Right lobe of liver (tissue), 6 donors: ENCODE data around the gene MAPK8. TPM values are rescaled to one million over a fixed set of nuclear protein-coding genes. Genes with fewer than 3 reads are reported as not detected.

Experiments used
- ATAC-seq, 4 donors: fragments of 200-7000 bp; cut with Tn5 transposase; one replicate each; pipeline ENCODE4 v1.9.1; 2020; ENCODE audit warnings: mild to moderate bottlenecking in 4 of 4, moderate library complexity in 4 of 4
- DNase-seq, 3 donors: peaks; one replicate each; pipeline ENCODE4 v3.0.0-alpha.2; 2020
- H3K27ac ChIP-seq, 3 donors: fragments of 200-600 bp; one replicate each; pipeline ENCODE4 v1.8.0; 2022
- H3K27me3 ChIP-seq, 2 donors: fragments of 200-600 bp; one replicate each; pipeline ENCODE4 v1.8.0; 2022
- H3K36me3 ChIP-seq, 4 donors: fragments of 200-600 bp; sonication (generic) in 1 of 4; one replicate each; pipeline versions ENCODE4 v1.5.1 to v1.8.0; 2017 to 2022; ENCODE audit warnings: control low read depth in 1 of 4
- H3K4me1 ChIP-seq, 4 donors: fragments of 200-600 bp; sonication (generic) in 1 of 4; one replicate each; pipeline versions ENCODE4 v1.5.1 to v1.8.0; 2017 to 2022; ENCODE audit warnings: control low read depth in 1 of 4
- H3K4me3 ChIP-seq, 3 donors: fragments of 200-600 bp; one replicate each; pipeline ENCODE4 v1.8.0; 2022
- H3K9me3 ChIP-seq, 4 donors: fragments of 200-600 bp; sonication (generic) in 1 of 4; one replicate each; pipeline versions ENCODE4 v1.5.1 to v1.8.0; 2017 to 2022; ENCODE audit warnings: control low read depth in 1 of 4
- POLR2A ChIP-seq: fragments of 450-650 bp; IDR thresholded peaks from one replicate; pipeline ENCODE4 v1.6.1; 2017; ENCODE audit warnings: antibody characterized with exemption, mild to moderate bottlenecking
- WGBS: methylation state at CpG from one replicate; pipeline ENCODE4 v1.1.6; 2018; ENCODE audit warnings: low coverage, low lambda C conversion rate; ENCODE audit not compliant: insufficient coverage; ENCODE audit errors: missing lambda C conversion rate; 5-methylcytosine and 5-hydroxymethylcytosine counted together
- intact Hi-C, 2 donors: fragments of 100-400 bp; cut with DNase I; formaldehyde crosslinking; loops; one replicate each; pipeline versions ENCODE4 v1.11.2 to v1.14.1; 2022
- total RNA-seq, 6 experiments: library from RNA; depleted of rRNA in 2 of 6; stranded (reverse); fragments of >200 nt in 2 of 6; fragmentation: NEBNext Ultra II Directional in 3 of 6; extraction: Animal tissue kit (Norgen Biotek cat#: 25700) in 3 of 6; gene quantifications; one replicate each; pipeline versions ENCODE4 v1.1.0 to v1.2.4, GENCODE V29; 2016 to 2023
- TF ChIP-seq, protein P1 (sequence below), 4 donors: fragments of 200-600 bp in 3 of 4; fragments of 450-650 bp in 1 of 4; IDR thresholded peaks; one replicate each; pipeline versions ENCODE4 v1.5.1 to v1.8.0; 2016 to 2022; ENCODE audit warnings: antibody characterized with exemption in 4 of 4, mild to moderate bottlenecking in 2 of 4
- donor health status: DM: no; HTN: yes; CAD: no.
- donor health status: DM: no; HTN: no; CAD: no.
- donor health status: DM: no; HTN: no; CAD: no.
- donor health status: DM: no; HTN: yes; CAD: no.
- donor health status: DM: no; HTN: yes; CAD: no.

Gene MAPK8
- total RNA-seq, 6 experiments from 2014 or later = 19.1 to 31.6 (median 27.6) TPM

DNA sequence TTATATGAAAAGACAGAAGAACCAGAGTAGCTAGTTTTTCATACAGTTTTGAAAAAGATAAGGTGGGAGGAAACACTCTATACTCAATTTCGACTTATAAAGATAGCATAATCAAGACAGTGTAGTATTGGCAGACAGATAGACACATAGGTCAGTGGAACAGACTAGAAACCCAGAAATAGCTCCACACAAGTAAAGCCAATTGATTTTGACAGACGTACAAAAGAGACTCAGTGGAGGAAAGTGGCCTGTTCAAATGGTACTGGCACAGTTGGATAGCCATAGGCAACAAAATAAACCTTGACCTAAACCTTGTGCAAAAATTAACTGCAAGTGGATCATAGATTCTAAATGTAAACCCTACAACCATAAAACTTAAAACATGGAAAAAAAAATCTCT, 46.8 kb downstream of the MAPK8 start:
- intact Hi-C loops = no loop called here
- 57% methylated on average over 2 of the region's 2 CpGs for WGBS
- no peak overlapping the region for H3K4me3 ChIP-seq

DNA sequence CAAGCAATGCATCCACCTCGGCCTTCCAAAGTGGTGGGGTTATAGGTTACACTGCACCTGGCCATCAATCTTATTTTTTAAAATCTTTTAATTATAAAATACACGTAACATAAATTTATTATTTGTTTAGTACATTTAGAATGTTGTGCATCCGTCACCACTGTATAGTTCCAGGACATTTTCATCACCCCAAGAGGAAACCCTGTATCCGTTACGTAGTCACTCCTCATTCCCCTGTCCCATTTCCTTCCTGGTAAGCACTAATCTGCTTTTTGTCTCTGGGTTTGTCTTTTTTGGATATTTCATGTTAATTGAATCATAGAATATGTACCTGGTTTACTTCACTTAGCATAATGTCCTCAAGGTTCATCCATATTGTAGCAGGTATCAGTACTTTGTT, 51.2 kb downstream of the MAPK8 start:
- no peaks in the 10 kb centered on the region for H3K27me3 ChIP-seq
- WGBS = 92% methylated on average over 5 of the region's 5 CpGs
- no peak for ATAC-seq
- no peak overlapping the region for H3K4me3 ChIP-seq
- H3K4me1 ChIP-seq = peaks cover 0 to 7% (median 1%) of the 10 kb centered on the region in 4 donors
- no peak for DNase-seq
- H3K27ac ChIP-seq = no peak overlapping the region
- intact Hi-C loops = no loop called here
- no peaks in the 10 kb centered on the region for H3K9me3 ChIP-seq
- H3K36me3 ChIP-seq = no peaks in the 10 kb centered on the region
- no peak for TF ChIP-seq POLR2A
- TF ChIP-seq, protein P1, sequence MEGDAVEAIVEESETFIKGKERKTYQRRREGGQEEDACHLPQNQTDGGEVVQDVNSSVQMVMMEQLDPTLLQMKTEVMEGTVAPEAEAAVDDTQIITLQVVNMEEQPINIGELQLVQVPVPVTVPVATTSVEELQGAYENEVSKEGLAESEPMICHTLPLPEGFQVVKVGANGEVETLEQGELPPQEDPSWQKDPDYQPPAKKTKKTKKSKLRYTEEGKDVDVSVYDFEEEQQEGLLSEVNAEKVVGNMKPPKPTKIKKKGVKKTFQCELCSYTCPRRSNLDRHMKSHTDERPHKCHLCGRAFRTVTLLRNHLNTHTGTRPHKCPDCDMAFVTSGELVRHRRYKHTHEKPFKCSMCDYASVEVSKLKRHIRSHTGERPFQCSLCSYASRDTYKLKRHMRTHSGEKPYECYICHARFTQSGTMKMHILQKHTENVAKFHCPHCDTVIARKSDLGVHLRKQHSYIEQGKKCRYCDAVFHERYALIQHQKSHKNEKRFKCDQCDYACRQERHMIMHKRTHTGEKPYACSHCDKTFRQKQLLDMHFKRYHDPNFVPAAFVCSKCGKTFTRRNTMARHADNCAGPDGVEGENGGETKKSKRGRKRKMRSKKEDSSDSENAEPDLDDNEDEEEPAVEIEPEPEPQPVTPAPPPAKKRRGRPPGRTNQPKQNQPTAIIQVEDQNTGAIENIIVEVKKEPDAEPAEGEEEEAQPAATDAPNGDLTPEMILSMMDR (IDR thresholded peaks at IDR 0.05) = no peak

More for the DNA sequence above, 46.8 kb downstream of the MAPK8 start:
- Histone ChIP-seq H3K4me1 (no peaks in the 10 kb centered on the region), H3K36me3 (no peaks in the 10 kb centered on the region), H3K9me3 (no peaks in the 10 kb centered on the region), H3K27ac (no peak overlapping the region), H3K27me3 (no peaks in the 10 kb centered on the region)
- DNase-seq = no peak
- ATAC-seq = no peak
- TF ChIP-seq, protein P1 (IDR thresholded peaks at IDR 0.05) = no peak
- TF ChIP-seq POLR2A = no peak

DNA sequence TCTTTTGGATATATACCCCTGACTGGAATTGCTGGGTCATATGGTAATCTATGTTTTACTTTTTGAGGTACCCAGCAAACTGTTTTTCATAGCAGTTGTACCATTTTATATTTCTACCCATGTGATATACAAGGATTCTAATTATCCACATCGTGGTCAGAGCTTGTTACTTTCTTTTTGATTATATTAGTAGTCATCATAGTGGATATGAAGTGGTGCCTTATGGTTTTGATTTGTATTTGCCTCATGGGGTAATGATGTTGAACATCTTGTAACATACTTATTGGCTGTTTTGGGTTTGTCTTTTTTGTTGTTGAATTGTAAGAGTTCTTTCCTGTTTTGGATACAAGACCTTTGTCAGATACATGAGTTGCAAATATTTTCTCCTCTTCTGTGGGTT, 51.7 kb downstream of the MAPK8 start:
- H3K36me3 ChIP-seq = no peaks in the 10 kb centered on the region
- no peaks in the 10 kb centered on the region for H3K9me3 ChIP-seq
- WGBS = 85% methylated on average over 1 of the region's 1 CpG
- intact Hi-C loops = no loop called here
- H3K27ac ChIP-seq = no peak overlapping the region
- ATAC-seq = no peak
- TF ChIP-seq, protein P1 (IDR thresholded peaks at IDR 0.05) = no peak
- TF ChIP-seq POLR2A = no peak
- DNase-seq = no peak
- peaks cover 0 to 7% (median 2%) of the 10 kb centered on the region in 4 donors for H3K4me1 ChIP-seq
- no peak overlapping the region for H3K4me3 ChIP-seq
- H3K27me3 ChIP-seq = no peaks in the 10 kb centered on the region

DNA sequence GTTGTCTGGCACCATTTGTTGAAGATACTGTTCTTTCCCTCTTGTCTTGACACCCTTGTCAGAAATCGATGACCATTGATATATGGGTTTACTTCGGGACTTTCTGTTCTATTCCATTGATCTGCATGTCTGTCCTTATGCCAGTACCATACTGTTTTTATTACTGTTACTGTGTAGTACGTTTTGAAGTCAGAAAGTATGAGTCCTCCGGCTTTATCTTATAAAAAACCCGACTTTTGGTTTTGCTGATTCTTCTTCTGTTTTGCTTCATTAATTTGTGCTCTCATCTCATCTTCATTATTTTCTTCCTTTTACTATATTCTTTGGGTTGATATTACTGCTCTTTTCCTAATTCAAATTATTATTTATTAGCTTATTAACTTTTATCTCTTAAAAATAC, 52.4 kb downstream of the MAPK8 start:
- no peaks in the 10 kb centered on the region for H3K9me3 ChIP-seq
- WGBS = 88% methylated on average over 3 of the region's 5 CpGs
- intact Hi-C loops = no loop called here
- no peak overlapping the region for H3K4me3 ChIP-seq
- DNase-seq (no peak), ATAC-seq (no peak)
- H3K27ac ChIP-seq = no peak overlapping the region
- no peaks in the 10 kb centered on the region for H3K27me3 ChIP-seq
- TF ChIP-seq, protein P1 (IDR thresholded peaks at IDR 0.05) = no peak
- no peak for TF ChIP-seq POLR2A
- H3K36me3 ChIP-seq = no peaks in the 10 kb centered on the region
- peaks cover 0 to 9% (median 5%) of the 10 kb centered on the region in 4 donors for H3K4me1 ChIP-seq

DNA sequence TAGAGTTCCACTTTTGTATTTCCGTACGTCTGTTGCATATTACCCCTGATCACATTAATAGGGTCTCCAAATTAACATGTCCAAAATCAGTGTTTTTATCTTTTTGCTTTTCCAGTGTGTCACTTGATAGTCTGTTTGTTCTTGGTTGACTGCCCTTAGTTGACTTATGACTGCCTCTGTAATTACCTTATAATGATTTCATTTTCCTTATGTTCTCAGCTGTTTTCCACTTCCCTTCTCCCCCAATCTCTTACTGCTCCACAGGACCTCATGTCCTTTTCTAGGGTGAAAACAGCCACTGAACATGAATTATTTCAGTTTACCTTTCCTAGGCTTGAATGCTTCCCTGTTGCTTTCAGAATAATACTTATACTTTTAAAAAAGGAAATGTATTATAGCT, 54.7 kb downstream of the MAPK8 start:
- 82% methylated on average over 2 of the region's 2 CpGs for WGBS
- peaks cover 0 to 26% (median 12%) of the 10 kb centered on the region in 4 donors for H3K4me1 ChIP-seq

More for the DNA sequence above, 54.7 kb downstream of the MAPK8 start:
- intact Hi-C loops = no loop called here
- DNase-seq (no peak), ATAC-seq (no peak)
- Histone ChIP-seq H3K36me3 (no peaks in the 10 kb centered on the region), H3K27me3 (no peaks in the 10 kb centered on the region), H3K9me3 (no peaks in the 10 kb centered on the region), H3K27ac (no peak overlapping the region), H3K4me3 (no peak overlapping the region)
- TF ChIP-seq, protein P1 (IDR thresholded peaks at IDR 0.05) = no peak
- TF ChIP-seq POLR2A = no peak
